Retinal pigment epithelial cell (primary cell): ENCODE measurements around the gene SKI.

Experiments
- DNase-seq: peaks from one replicate; pipeline ENCODE4 v3.0.0-alpha.2; 2010; ENCODE audit warnings: low read depth
- H3K4me3 ChIP-seq: 2 replicates; pipeline ENCODE4 v1.5.1; 2011; ENCODE audit warnings: mild to moderate bottlenecking, low read length, control low read depth, moderate library complexity
- CTCF ChIP-seq: conservative IDR thresholded peaks from 2 replicates; pipeline ENCODE4 v1.5.1; 2011; ENCODE audit warnings: low read depth, low read length, control low read depth, inconsistent platforms

SKI gene

GRCh38 chr1:2205191-2205952, 22.7 kb upstream of the SKI start:
- no peak for TF ChIP-seq CTCF
- DNase-seq: peak; percentile 62

GRCh38 chr1:2206813-2207487, 21.2 kb upstream of the SKI start:
- no peak for DNase-seq

More at GRCh38 chr1:2205191-2205952, 22.7 kb upstream of the SKI start:
- H3K4me3 ChIP-seq: peak overlapping the region; percentile 28

GRCh38 chr1:2208309-2209239, 19.5 kb upstream of the SKI start:
- H3K4me3 ChIP-seq: no peak overlapping the region
- no peak for TF ChIP-seq CTCF
- DNase-seq: no peak

More at GRCh38 chr1:2206813-2207487, 21.2 kb upstream of the SKI start:
- no peak for TF ChIP-seq CTCF
- H3K4me3 ChIP-seq: no peak overlapping the region

- DNase-seq: no peak
Measured at GRCh38 chr1:2209400-2210083, 18.6 kb upstream of the SKI start.

GRCh38 chr1:2210084-2210653, 17.9 kb upstream of the SKI start:
- no peak for DNase-seq
- no peak overlapping the region for H3K4me3 ChIP-seq
- no peak for TF ChIP-seq CTCF

More at GRCh38 chr1:2209400-2210083, 18.6 kb upstream of the SKI start:
- H3K4me3 ChIP-seq: no peak overlapping the region
- no peak for TF ChIP-seq CTCF

GRCh38 chr1:2210786-2211185, 17.3 kb upstream of the SKI start:
- no peak for DNase-seq
- no peak overlapping the region for H3K4me3 ChIP-seq
- no peak for TF ChIP-seq CTCF
